ENCODE measurements around the gene VPS37B.

VPS37B gene

GRCh38 chr12:122860040-122860853 is 35.7 kb downstream of the VPS37B start:
- peak; percentile 83 for TF ChIP-seq CTCF (IDR thresholded peaks at IDR 0.05; ENCODE audit: low read depth, low read length)
- Histone ChIP-seq H3K27me3 (no peaks in the 10 kb centered on the region), H3K9me3 (no peaks in the 10 kb centered on the region), H3K36me3 (no peaks in the 10 kb centered on the region), H3K4me1 (no peaks in the 10 kb centered on the region; the same call in 1 of the 2 replicates), H3K4me3 (ENCODE audit: low read depth, low read length) (no peak overlapping the region)
- peak; percentile 87 for DNase-seq

- Histone ChIP-seq H3K4me1 (no peaks in the 10 kb centered on the region; the same call in 1 of the 2 replicates), H3K4me3 (ENCODE audit: low read depth, low read length) (no peak overlapping the region), H3K9me3 (no peaks in the 10 kb centered on the region), H3K27me3 (no peaks in the 10 kb centered on the region), H3K36me3 (no peaks in the 10 kb centered on the region)
- no peak for DNase-seq
- TF ChIP-seq CTCF (IDR thresholded peaks at IDR 0.05; ENCODE audit: low read depth, low read length), result no peak
Measured at GRCh38 chr12:122859303-122860039, 36.5 kb downstream of the VPS37B start.

- Histone ChIP-seq H3K4me1 (no peaks in the 10 kb centered on the region; the same call in 1 of the 2 replicates), H3K9me3 (no peaks in the 10 kb centered on the region), H3K4me3 (ENCODE audit: low read depth, low read length) (no peak overlapping the region), H3K27me3 (no peaks in the 10 kb centered on the region), H3K36me3 (no peaks in the 10 kb centered on the region)
- no peak for DNase-seq
- no peak for TF ChIP-seq CTCF (IDR thresholded peaks at IDR 0.05; ENCODE audit: low read depth, low read length)
Measured at GRCh38 chr12:122858591-122859302, 37.2 kb downstream of the VPS37B start.

GRCh38 chr12:122858171-122858570 is 37.8 kb downstream of the VPS37B start:
- no peak overlapping the region for H3K4me3 ChIP-seq (ENCODE audit: low read depth, low read length)
- DNase-seq, result no peak
- no peaks in the 10 kb centered on the region for H3K9me3 ChIP-seq
- H3K36me3 ChIP-seq, result no peaks in the 10 kb centered on the region
- H3K4me1 ChIP-seq, result no peaks in the 10 kb centered on the region; the same call in 1 of the 2 replicates
- TF ChIP-seq CTCF (IDR thresholded peaks at IDR 0.05; ENCODE audit: low read depth, low read length), result no peak
- H3K27me3 ChIP-seq, result no peaks in the 10 kb centered on the region

- peak; percentile 73 for DNase-seq
- peaks cover 4% of the 10 kb centered on the region; the same call in 1 of the 2 replicates for H3K4me1 ChIP-seq
- peak overlapping the region; percentile 11; the same call in 1 of the 2 replicates for H3K4me3 ChIP-seq (ENCODE audit: low read depth, low read length)
- no peaks in the 10 kb centered on the region for H3K36me3 ChIP-seq
- no peak for TF ChIP-seq CTCF (IDR thresholded peaks at IDR 0.05; ENCODE audit: low read depth, low read length)
- no peaks in the 10 kb centered on the region for H3K27me3 ChIP-seq
- no peaks in the 10 kb centered on the region for H3K9me3 ChIP-seq
Measured at GRCh38 chr12:122856999-122857671, 38.8 kb downstream of the VPS37B start.

All from BE2C (cell line).